Measurements from ENCODE around the gene IGSF23.

Gene IGSF23

GRCh38 chr19:44596428-44597130, 16.8 kb upstream of the IGSF23 start:
- POLR2A ChIA-PET = no interaction called here
- CTCF ChIA-PET = no interaction called here
- no peak for TF ChIP-seq CTCF (IDR thresholded peaks at IDR 0.05; ENCODE audit: control extremely low read depth, extremely low read depth, low read depth, missing control alignments)
- no peak for DNase-seq (ENCODE audit: extremely low spot score)

GRCh38 chr19:44597131-44597491, 16.3 kb upstream of the IGSF23 start:
- POLR2A ChIA-PET = no interaction called here
- no peak for DNase-seq (ENCODE audit: extremely low spot score)
- no peak for TF ChIP-seq CTCF (IDR thresholded peaks at IDR 0.05; ENCODE audit: control extremely low read depth, extremely low read depth, low read depth, missing control alignments)
- CTCF ChIA-PET = no interaction called here

GRCh38 chr19:44598355-44598754, 15.0 kb upstream of the IGSF23 start:
- CTCF ChIA-PET = interaction anchor here (1.1 kb wide), 1 partner anchor 12 kb away, joined by 4 read pairs; no protein-coding TSS in a partner anchor
- POLR2A ChIA-PET = no interaction called here
- DNase-seq (ENCODE audit: extremely low spot score) = no peak
- TF ChIP-seq CTCF (IDR thresholded peaks at IDR 0.05; ENCODE audit: control extremely low read depth, extremely low read depth, low read depth, missing control alignments) = no peak

- no peak for TF ChIP-seq CTCF (IDR thresholded peaks at IDR 0.05; ENCODE audit: control extremely low read depth, extremely low read depth, low read depth, missing control alignments)
- ChIA-PET POLR2A (no interaction called here), CTCF (interaction anchor here (1.1 kb wide), 1 partner anchor 12 kb away, joined by 4 read pairs; no protein-coding TSS in a partner anchor)
- no peak for DNase-seq (ENCODE audit: extremely low spot score)
Measured at GRCh38 chr19:44598880-44599279, 14.5 kb upstream of the IGSF23 start.

GRCh38 chr19:44600466-44600865, 12.9 kb upstream of the IGSF23 start:
- no peak for DNase-seq (ENCODE audit: extremely low spot score)
- ChIA-PET POLR2A (no interaction called here), CTCF (interaction anchor here (0.9 kb wide), 1 partner anchor 30 kb away, joined by 3 read pairs; no protein-coding TSS in a partner anchor)
- TF ChIP-seq CTCF (IDR thresholded peaks at IDR 0.05; ENCODE audit: control extremely low read depth, extremely low read depth, low read depth, missing control alignments) = no peak

- ChIA-PET CTCF (no interaction called here), POLR2A (no interaction called here)
- no peak for DNase-seq (ENCODE audit: extremely low spot score)
- no peak for TF ChIP-seq CTCF (IDR thresholded peaks at IDR 0.05; ENCODE audit: control extremely low read depth, extremely low read depth, low read depth, missing control alignments)
Measured at GRCh38 chr19:44602081-44602480, 11.3 kb upstream of the IGSF23 start.

Measured in GM10248 (cell line).